DMS 273 (cell line): ENCODE measurements around the gene IL17B.

Source experiments
- DNase-seq: peaks from one replicate; lab custom pipeline; 2025; ENCODE audit not compliant: unreplicated experiment; lab: John Stamatoyannopoulos, UW

The IL17B gene

DNA sequence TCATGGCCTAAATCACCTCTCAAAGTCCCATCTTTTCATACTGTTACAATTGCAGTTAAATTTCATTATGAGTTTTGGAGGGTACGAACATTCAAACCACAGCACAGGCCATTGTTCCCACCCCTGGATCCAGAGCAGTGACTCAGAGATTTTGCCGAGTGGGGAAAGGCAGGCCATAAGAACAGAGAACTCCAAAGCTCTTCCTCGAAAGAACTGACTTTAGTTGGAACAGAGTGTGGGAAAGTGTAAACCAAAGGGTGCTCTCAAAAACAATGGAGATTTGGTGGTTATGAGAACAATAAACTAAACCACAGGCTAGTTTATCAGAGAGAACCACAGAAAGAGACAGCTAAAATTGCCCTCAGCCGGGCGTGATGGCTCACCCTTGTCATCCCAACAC lies 53.2 kb downstream of the IL17B start:
- no peak for DNase-seq

DNA sequence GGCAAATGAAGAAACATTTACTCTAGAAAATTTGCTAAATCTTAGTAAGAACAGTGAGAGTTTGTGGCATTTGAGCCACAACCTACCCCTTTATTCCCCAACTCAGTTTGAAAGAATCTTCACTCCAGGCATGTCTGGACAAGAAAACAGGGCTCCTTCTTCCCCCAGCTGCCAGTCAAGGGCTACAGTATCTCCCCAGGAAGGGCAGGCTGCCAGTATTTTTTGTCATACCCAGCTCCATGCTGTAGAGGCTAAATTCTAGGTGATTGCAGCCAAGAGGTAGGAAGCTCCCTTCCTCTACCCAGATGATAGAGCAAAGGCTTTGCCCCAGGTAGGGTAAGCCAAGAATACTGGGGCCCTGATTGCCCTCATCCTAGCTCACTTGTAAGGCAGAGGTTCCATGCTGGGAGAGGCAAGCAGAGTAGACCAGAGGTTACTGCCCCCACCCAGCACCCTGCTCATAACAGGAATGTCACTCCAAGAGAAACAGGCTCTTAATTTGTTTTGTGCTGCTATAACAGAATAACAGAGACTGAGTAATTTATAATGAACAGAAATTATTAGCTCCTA lies 53.8 kb downstream of the IL17B start:
- DNase-seq: peak; percentile 86

DNA sequence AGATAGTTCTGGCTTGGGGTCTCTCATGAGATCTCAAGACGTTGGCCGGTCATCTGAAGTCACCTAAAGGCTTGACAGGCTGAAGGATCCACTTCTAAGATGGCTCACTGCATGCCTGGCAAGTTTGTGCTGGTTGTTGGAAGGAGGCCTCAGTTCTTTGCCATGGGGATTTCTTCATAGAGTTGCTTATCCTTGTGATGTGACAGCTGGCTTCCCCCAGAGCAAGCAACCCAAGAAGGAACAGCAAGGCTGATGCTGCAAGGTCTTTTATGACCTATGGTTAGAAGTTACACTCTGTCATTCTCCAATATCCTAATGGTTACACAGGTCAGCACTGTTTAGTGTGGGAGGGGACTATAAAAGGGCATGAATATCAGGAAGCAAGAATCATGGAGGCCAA lies 54.5 kb downstream of the IL17B start:
- DNase-seq: peak; percentile 23
